ENCODE results near the gene ARPC1B. TPM values are rescaled to one million over a fixed set of nuclear protein-coding genes. Genes with fewer than 3 reads are reported as not detected.

The ARPC1B gene
- total and polyA plus RNA-seq, 9 of the 15 experiments (the other 6 are each of a cell fraction or from before 2014, with no cell fraction given), result 6.7 to 357 (median 211) TPM

DNA sequence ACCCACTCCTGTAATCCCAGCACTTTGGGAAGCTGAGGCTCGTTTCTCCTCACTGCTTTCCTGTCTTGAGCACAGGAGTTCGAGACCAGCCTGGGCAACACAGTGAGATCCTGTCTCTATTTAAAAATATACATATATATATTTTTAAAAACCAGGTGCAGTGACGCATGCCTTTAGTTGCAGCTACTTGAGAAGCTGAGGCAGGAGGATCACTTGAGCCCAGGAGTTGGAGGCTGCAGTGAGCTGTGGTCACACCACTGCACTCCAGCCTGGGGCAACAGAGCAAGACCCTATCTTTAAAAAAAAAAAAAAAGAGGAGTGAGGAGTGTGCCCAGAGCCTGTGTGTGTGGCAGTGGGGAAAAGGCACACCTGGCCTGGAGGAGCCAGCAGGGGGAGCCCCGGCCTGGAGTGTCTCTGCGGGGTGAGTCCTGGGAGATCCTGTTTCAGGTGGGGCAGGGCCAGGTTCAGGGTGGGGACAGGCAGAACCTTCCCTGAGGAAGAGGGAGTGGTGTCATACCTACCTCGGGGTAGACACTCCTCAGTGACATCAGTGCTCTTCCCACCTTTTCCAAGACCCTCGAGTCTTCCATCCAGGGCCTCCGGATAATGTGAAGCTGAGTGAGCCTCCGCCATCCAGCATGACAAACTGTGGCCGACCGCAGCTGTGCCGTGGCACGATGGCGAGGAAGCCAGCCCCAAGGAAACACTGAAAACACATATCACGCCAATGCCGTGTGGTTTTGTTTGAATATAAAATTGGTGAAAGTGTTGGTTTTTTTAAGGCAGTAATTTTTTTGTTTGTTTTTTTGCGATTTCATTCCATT lies 9.0 kb upstream of the ARPC1B start (continued):
- TF ChIP-seq, protein P1, sequence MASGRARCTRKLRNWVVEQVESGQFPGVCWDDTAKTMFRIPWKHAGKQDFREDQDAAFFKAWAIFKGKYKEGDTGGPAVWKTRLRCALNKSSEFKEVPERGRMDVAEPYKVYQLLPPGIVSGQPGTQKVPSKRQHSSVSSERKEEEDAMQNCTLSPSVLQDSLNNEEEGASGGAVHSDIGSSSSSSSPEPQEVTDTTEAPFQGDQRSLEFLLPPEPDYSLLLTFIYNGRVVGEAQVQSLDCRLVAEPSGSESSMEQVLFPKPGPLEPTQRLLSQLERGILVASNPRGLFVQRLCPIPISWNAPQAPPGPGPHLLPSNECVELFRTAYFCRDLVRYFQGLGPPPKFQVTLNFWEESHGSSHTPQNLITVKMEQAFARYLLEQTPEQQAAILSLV (tag; IDR thresholded peaks at IDR 0.05), result no peak
- TF ChIP-seq POU5F1 (IDR thresholded peaks at IDR 0.05; ENCODE audit: borderline replicate concordance, low read depth, low read length, partially characterized antibody) (no peak), PHB (CRISPR knock-in tag; IDR thresholded peaks at IDR 0.05) (no peak), PURB (CRISPR knock-in tag; IDR thresholded peaks at IDR 0.05; ENCODE audit: low read depth) (no peak), RB1 (IDR thresholded peaks at IDR 0.05; ENCODE audit: low read depth) (0 out of 2 replicates have a peak, but pooled peaks have one; percentile 37), GATAD2A (IDR thresholded peaks at IDR 0.05) (0 out of 2 replicates have a peak, but pooled peaks have one; percentile 31), RAD21 (CRISPR knock-in tag; conservative IDR thresholded peaks at IDR 0.05 in 1 of 2, IDR thresholded peaks at IDR 0.05 in 1 of 2) (peak; percentile 35 to 75), POLR2AphosphoS5 (IDR thresholded peaks at IDR 0.05; ENCODE audit: control insufficient read depth, insufficient read depth, low read depth, low read length) (no peak), MYBL2 (IDR thresholded peaks at IDR 0.05; ENCODE audit: low read depth) (no peak), MYBL2 (CRISPR knock-in tag; IDR thresholded peaks at IDR 0.05; ENCODE audit: borderline replicate concordance) (no peak), ZNF586 (CRISPR knock-in tag; conservative IDR thresholded peaks at IDR 0.05) (no peak), PYGO2 (tag; IDR thresholded peaks at IDR 0.05) (no peak), ZNF589 (CRISPR knock-in tag; IDR thresholded peaks at IDR 0.05; ENCODE audit: low read depth) (no peak), PML (IDR thresholded peaks at IDR 0.05; ENCODE audit: low read length) (no peak), TARDBP (IDR thresholded peaks at IDR 0.05) (0 out of 2 replicates have a peak, but pooled peaks have one; percentile 31), SMAD2 (IDR thresholded peaks at IDR 0.05; ENCODE audit: low read depth, low read length) (no peak), TGIF2 (CRISPR knock-in tag; IDR thresholded peaks at IDR 0.05) (no peak), PHF20 (IDR thresholded peaks at IDR 0.05; ENCODE audit: partially characterized antibody) (no peak), POLR2G (IDR thresholded peaks at IDR 0.05; ENCODE audit: low read depth, low read length) (no peak; the same call in 1 of the 2 replicates), SAP30 (IDR thresholded peaks at IDR 0.05; ENCODE audit: borderline replicate concordance, insufficient read depth, low read depth, low read length, poor library complexity, severe bottlenecking) (no peak), ZNF384 (IDR thresholded peaks at IDR 0.05; ENCODE audit: low read depth, low read length) (peak; percentile 76; the same call in 1 of the 2 replicates), CCNT2 (IDR thresholded peaks at IDR 0.05; ENCODE audit: borderline replicate concordance, extremely low read depth, insufficient read length, low read depth, low read length) (no peak), ETV1 (tag; conservative IDR thresholded peaks at IDR 0.05; ENCODE audit: low read depth) (no peak)
- TF ChIP-seq, protein P2, sequence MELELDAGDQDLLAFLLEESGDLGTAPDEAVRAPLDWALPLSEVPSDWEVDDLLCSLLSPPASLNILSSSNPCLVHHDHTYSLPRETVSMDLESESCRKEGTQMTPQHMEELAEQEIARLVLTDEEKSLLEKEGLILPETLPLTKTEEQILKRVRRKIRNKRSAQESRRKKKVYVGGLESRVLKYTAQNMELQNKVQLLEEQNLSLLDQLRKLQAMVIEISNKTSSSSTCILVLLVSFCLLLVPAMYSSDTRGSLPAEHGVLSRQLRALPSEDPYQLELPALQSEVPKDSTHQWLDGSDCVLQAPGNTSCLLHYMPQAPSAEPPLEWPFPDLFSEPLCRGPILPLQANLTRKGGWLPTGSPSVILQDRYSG (tag; conservative IDR thresholded peaks at IDR 0.05; ENCODE audit: low read depth), result no peak
- TF ChIP-seq, protein P3, sequence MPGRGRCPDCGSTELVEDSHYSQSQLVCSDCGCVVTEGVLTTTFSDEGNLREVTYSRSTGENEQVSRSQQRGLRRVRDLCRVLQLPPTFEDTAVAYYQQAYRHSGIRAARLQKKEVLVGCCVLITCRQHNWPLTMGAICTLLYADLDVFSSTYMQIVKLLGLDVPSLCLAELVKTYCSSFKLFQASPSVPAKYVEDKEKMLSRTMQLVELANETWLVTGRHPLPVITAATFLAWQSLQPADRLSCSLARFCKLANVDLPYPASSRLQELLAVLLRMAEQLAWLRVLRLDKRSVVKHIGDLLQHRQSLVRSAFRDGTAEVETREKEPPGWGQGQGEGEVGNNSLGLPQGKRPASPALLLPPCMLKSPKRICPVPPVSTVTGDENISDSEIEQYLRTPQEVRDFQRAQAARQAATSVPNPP (IDR thresholded peaks at IDR 0.05; ENCODE audit: borderline replicate concordance, insufficient read depth, insufficient read length), result no peak

All from K562 (cell line).